ENCODE results near the gene ANKMY2. TPM values are rescaled to one million over a fixed set of nuclear protein-coding genes. Genes with fewer than 3 reads are reported as not detected.
"Not testable (repeated sequence)": the region's sequence is repeated elsewhere in the genome, so short reads cannot be mapped to it uniquely, and the experiment has no call there.

The ANKMY2 gene
- total RNA-seq, 2 experiments from 2014 or later = 9.8 to 10.3 TPM

DNA sequence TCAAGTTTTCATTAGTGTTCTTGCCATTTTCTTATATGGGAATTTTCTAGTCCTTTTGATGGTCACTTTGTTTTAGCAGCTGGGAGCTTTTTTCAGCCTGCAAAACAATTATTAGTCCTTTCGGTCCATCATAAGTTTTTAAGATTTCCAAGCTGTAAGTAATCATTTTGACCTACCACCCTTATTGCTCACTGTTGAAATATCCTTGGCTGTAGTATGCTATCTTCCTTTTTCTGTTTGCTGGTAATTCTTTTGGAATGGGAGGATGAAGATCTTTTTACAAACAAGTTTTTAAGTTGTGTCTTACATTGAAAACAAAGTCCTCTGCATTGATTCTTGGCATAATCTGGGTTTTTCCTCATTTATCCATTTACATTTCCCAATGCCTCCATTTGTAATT, 24.5 kb upstream of the ANKMY2 start:
- no peak overlapping the region for H3K4me3 Mint-ChIP-seq
- H3K27ac Mint-ChIP-seq = no peak overlapping the region
- peaks cover 3% of the 10 kb centered on the region for H3K4me1 Mint-ChIP-seq
- H3K9me3 Mint-ChIP-seq = no peaks in the 10 kb centered on the region
- no peak for DNase-seq
- H3K36me3 Mint-ChIP-seq (ENCODE audit: low read depth) = peaks cover 51% of the 10 kb centered on the region
- CTCF ChIA-PET = no interaction called here
- H3K27me3 Mint-ChIP-seq = no peaks in the 10 kb centered on the region
- POLR2A ChIA-PET = no interaction called here

DNA sequence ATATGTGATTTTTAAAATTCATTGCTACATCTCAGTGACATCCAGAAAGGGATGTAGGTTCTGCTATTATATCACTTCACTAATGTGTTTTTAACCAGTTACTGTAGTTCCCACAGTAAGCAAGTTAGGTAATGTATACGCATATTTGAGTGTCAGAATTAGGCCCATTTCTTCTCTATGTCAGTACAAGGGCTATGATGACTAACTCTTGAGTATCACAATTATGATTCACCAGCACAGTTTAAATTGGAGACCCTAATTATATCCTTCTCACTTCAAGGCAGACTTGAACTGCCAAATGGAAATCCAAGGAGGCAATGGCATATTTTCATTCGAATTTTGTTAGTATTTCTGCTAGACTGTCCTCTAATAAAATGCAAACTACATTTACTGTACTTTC, 24.0 kb upstream of the ANKMY2 start:
- no peak for DNase-seq
- Mint-ChIP-seq H3K36me3 (ENCODE audit: low read depth) (peaks cover 51% of the 10 kb centered on the region), H3K4me1 (peaks cover 3% of the 10 kb centered on the region), H3K9me3 (no peaks in the 10 kb centered on the region), H3K4me3 (no peak overlapping the region), H3K27ac (no peak overlapping the region), H3K27me3 (no peaks in the 10 kb centered on the region)
- POLR2A ChIA-PET = no interaction called here
- CTCF ChIA-PET = no interaction called here

DNA sequence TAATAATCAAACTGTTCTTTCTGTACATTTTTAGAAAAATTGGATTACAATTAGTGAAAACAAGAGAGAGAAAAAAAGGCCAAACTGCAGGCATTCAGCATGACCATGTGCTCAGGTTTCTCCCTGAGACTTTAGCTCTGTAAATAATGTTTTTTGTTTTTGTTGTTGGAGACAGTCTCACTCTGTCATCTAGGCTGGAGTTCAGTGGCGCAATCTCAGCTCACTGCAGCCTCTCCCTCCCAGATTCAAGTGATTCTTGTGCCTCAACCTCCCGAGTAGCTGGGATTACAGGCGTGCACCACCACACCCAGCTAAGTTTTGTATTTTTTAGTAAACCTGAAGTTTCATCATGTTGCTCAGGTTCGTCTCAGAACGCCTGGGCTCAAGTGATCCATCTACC, 23.4 kb upstream of the ANKMY2 start:
- H3K27ac Mint-ChIP-seq = no peak overlapping the region
- no peak overlapping the region for H3K4me3 Mint-ChIP-seq
- peaks cover 3% of the 10 kb centered on the region for H3K4me1 Mint-ChIP-seq
- peaks cover 52% of the 10 kb centered on the region for H3K36me3 Mint-ChIP-seq (ENCODE audit: low read depth)
- CTCF ChIA-PET = no interaction called here
- POLR2A ChIA-PET = no interaction called here
- H3K9me3 Mint-ChIP-seq = peaks cover 1% of the 10 kb centered on the region
- no peak for DNase-seq
- no peaks in the 10 kb centered on the region for H3K27me3 Mint-ChIP-seq

DNA sequence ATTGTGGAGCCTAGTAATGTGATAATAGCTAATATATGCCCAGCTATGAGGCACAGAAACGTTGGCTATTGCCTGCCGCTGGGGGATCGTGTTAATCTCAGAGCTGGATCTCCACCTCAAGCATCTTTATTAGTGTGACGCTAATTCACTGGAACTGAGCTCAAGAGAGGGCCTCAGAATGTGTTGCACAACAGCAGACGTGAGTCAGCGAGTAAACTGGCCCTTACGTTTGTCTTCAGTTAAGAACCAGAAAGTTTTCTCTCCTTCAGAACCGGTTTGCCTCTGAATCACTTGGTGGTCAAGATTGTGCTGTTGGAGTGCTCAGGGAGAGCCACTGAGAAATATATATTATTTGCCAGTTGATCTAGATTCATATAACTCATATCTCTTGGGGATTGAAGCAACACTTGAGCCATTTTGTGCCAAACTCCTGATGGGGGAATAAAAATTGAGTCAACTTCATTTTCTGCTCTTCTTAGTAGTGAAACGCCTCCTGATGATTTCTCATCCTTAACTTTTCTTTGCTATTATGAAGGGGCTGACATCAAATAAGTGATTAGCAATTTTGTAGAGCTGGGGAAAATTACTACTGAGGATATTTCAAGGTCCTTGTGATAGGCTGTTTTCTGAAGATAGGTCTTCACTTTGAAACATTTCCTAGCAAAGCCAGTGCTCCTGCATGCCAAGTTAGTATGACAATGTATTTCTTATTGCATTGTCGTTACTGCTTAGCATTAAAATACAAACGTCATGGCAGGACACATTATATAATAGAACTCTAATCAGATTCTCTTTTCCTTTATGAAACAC, 22.7 kb upstream of the ANKMY2 start:
- Mint-ChIP-seq H3K36me3 (ENCODE audit: low read depth) (peaks cover 52% of the 10 kb centered on the region), H3K27me3 (no peaks in the 10 kb centered on the region), H3K4me1 (peaks cover 3% of the 10 kb centered on the region), H3K4me3 (no peak overlapping the region), H3K9me3 (peaks cover 1% of the 10 kb centered on the region), H3K27ac (no peak overlapping the region)
- DNase-seq = no peak
- CTCF ChIA-PET = interaction anchor here (1.3 kb wide), 1 partner anchor 12 kb away, joined by 3 read pairs; no protein-coding TSS in a partner anchor
- POLR2A ChIA-PET = no interaction called here

DNA sequence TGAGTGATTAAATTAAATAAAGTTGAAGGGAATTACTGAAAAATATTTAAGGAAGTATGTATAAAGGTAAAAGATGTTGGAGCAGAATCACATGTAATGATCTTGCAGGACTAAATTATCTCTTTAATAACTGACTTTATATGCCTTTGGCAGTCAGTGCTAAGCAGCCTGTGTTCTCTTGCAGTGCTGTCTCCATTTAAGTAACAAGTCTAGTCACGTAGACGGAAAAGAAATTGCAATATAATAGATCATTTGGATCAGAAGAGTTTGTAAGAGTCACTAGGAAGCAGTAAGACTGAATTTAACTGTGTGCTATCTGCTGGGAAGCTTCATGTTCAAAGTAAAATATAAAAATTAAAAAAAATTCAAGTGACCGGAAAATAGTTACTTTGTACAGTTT, 21.8 kb upstream of the ANKMY2 start:
- peaks cover 1% of the 10 kb centered on the region for H3K9me3 Mint-ChIP-seq
- ChIA-PET POLR2A (no interaction called here), CTCF (interaction anchor here (0.6 to 1.8 kb wide), 3 partner anchors 9 to 43 kb away, joined by 3 to 4 read pairs (median 3); no protein-coding TSS in a partner anchor)
- H3K27me3 Mint-ChIP-seq = no peaks in the 10 kb centered on the region
- peaks cover 46% of the 10 kb centered on the region for H3K36me3 Mint-ChIP-seq (ENCODE audit: low read depth)
- H3K4me1 Mint-ChIP-seq = peaks cover 3% of the 10 kb centered on the region
- H3K4me3 Mint-ChIP-seq = no peak overlapping the region
- no peak for DNase-seq
- no peak overlapping the region for H3K27ac Mint-ChIP-seq

DNA sequence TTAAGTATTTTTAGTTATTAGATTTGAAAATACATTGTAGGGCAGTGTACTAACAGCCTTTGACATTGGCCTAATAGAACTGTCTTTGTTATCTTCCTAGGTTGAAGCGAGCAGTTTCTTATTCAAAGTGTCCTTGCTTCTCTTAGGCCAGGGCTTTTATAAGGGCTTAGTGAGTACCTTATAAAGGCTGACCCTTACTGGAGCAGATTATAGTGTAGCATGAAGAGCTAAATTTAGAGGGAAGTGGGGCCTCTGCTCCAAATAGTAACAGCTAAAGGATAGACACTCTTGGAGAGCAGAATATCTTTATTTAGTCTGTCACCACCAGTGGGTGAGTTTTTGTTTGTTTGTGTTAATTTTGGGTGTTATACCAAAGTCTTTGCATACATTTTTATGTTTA, 16.4 kb upstream of the ANKMY2 start:
- POLR2A ChIA-PET = no interaction called here
- Mint-ChIP-seq H3K27ac (no peak overlapping the region), H3K36me3 (ENCODE audit: low read depth) (peaks cover 18% of the 10 kb centered on the region), H3K4me3 (no peak overlapping the region), H3K27me3 (no peaks in the 10 kb centered on the region), H3K9me3 (peaks cover 1% of the 10 kb centered on the region), H3K4me1 (peaks cover 15% of the 10 kb centered on the region)
- CTCF ChIA-PET = no interaction called here
- no peak for DNase-seq

DNA sequence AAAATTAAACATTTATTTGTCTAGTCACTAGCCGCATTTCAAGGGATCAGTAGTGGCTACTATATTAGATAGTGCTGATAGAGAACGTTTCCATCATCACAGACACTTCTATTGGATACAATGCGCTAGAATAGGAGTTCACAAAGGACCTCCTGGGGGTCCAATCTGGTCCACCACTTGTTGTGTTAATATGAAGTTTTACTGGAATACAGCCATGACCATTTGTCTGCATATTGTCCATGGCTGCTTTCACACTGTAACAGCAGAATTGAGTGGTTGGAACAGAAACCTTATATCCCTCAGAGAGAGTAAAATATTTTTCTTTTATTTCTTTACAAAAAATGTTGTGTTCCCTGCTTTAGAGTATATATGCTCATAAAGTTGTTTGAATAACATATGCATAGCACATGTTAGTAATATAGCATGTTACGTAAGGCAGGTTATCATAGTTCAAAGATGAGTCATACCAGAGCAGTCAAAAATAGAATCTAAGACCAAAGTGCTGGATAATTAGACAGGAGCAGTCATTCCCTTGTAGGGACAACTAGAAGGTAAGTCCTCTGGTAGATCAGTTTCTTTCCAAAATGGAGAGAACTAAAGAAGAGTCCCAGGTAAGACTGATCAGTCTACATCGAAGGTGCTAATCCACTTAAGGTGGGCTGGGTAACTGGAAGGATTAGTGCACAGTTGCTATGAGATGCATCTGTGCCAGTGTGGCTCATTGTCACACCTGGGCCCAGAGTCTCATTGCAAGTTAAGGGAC, 15.3 kb upstream of the ANKMY2 start:
- Mint-ChIP-seq H3K9me3 (peaks cover 1% of the 10 kb centered on the region), H3K36me3 (ENCODE audit: low read depth) (peaks cover 21% of the 10 kb centered on the region), H3K27ac (no peak overlapping the region), H3K4me3 (no peak overlapping the region), H3K4me1 (peaks cover 17% of the 10 kb centered on the region), H3K27me3 (no peaks in the 10 kb centered on the region)
- DNase-seq = no peak
- ChIA-PET CTCF (interaction anchor here (2.1 kb wide), 1 partner anchor 12 kb away, joined by 4 read pairs; no protein-coding TSS in a partner anchor), POLR2A (no interaction called here)

DNA sequence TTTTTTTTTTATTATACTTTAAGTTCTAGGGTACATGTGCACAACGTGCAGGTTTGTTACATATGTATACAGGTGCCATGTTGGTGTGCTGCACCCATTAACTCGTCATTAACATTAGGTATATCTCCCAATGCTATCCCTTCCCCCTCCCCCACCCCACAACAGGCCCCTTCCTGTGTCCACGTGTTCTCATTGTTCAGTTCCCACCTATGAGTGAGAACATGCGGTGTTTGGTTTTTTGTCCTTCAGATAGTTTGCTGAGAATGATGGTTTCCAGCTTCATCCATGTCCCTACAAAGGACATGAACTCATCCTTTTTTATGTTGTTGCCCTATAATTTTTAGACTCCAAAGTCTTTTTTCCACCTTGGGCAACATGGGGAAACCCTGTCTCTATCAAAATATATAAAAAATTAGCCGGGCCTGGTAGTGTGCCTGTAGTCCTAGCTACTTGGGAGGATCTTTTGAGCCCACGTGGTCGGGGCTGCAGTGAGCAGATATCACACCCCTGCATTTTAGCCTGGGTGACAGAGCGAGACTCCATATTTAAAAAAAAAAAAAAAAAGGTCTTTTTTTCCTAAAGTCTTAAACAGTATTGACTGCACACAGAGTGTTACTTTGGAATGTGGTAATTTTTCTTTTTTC, 14.4 kb upstream of the ANKMY2 start:
- POLR2A ChIA-PET, H3K4me3 Mint-ChIP-seq, H3K27me3 Mint-ChIP-seq, H3K27ac Mint-ChIP-seq, DNase-seq, H3K9me3 Mint-ChIP-seq: not testable (repeated sequence)
- Mint-ChIP-seq H3K4me1 (peaks cover 19% of the 10 kb centered on the region), H3K36me3 (ENCODE audit: low read depth) (peaks cover 16% of the 10 kb centered on the region)
- CTCF ChIA-PET = interaction anchor here (2.1 kb wide), 1 partner anchor 12 kb away, joined by 4 read pairs; no protein-coding TSS in a partner anchor

DNA sequence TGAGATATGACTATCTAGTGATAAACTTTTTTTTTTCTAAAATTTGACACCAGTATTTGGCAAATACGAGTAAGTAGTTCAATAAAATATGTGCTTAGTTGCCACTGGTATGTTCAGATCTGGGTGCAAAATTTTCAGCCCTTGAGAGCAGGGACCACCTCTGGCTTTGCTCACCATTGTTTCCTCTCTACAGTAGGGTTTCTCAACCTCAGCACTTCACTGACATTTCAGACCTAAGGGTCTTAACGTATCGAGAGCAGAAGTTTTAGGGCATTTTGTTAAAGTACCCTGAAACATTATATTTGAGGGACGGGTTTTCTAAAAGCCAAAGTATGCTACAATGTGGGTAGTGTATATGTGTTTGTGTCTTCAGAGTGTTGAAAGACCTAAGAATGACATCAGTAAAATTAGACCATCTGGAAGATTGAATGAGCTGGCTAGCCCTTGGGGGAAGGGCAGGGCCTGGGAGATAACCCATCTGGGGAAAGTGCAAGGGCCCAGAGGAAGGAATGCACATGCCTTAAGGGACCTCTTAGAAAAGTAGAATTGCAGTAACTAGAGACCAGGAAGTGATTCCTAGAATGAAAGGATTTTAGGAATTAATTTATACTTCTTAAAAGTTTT, 12.2 kb upstream of the ANKMY2 start:
- DNase-seq = no peak
- Mint-ChIP-seq H3K27ac (no peak overlapping the region), H3K4me1 (peaks cover 24% of the 10 kb centered on the region), H3K9me3 (no peaks in the 10 kb centered on the region), H3K36me3 (ENCODE audit: low read depth) (peaks cover 18% of the 10 kb centered on the region), H3K4me3 (no peak overlapping the region), H3K27me3 (no peaks in the 10 kb centered on the region)
- POLR2A ChIA-PET = no interaction called here
- CTCF ChIA-PET = interaction anchor here (1.1 to 1.2 kb wide), 2 partner anchors 12 to 33 kb away, joined by 3 read pairs; partner anchors contain the start of gene BZW2

DNA sequence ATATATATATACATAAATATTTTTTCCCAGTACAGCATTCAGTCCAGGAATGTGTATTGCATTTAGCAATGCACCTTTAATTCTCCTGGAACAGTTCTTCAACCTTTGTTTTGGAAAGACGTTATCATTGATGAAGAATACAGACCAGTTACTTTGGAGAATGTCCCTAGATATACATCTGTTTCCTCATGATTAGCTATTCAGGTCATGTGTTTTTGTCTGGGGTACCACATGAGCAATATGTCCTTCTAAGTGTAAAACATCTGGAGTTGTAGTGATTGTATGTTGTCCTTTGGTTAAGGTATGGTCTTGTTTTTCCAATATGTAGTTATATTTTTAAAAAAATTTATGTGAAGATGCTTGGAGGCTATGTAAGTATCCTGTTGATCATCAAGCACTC, 10.6 kb upstream of the ANKMY2 start:
- H3K4me3 Mint-ChIP-seq = no peak overlapping the region
- no peak overlapping the region for H3K27ac Mint-ChIP-seq
- H3K4me1 Mint-ChIP-seq = peaks cover 32% of the 10 kb centered on the region
- no peak for DNase-seq
- peaks cover 20% of the 10 kb centered on the region for H3K36me3 Mint-ChIP-seq (ENCODE audit: low read depth)
- ChIA-PET POLR2A (no interaction called here), CTCF (interaction anchor here (0.7 kb wide), 1 partner anchor 11 kb away, joined by 3 read pairs; no protein-coding TSS in a partner anchor)
- no peaks in the 10 kb centered on the region for H3K27me3 Mint-ChIP-seq
- no peaks in the 10 kb centered on the region for H3K9me3 Mint-ChIP-seq

DNA sequence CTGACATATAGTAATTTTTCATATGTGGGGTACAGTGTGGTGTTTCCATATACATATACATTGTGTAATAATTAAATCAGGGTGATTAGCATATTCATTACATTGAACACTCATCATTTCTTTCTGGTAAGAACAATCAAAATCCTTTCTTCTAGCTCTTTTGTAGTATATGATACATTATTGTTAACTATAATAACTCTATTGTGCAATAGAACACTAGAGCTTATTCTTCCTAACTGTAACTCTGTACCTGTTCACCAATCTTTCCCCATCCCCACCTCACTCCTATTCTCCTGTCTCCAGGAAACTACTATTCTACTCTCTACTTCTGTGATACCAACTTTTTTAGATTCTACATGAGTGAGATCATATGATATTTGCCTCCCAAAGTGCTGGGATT, 9.8 kb upstream of the ANKMY2 start:
- ChIA-PET POLR2A (no interaction called here), CTCF (interaction anchor here (0.6 kb wide), 1 partner anchor 572 kb away, joined by 7 read pairs; no protein-coding TSS in a partner anchor)
- Mint-ChIP-seq H3K27ac (no peak overlapping the region), H3K4me1 (peaks cover 33% of the 10 kb centered on the region), H3K9me3 (no peaks in the 10 kb centered on the region), H3K36me3 (ENCODE audit: low read depth) (peaks cover 18% of the 10 kb centered on the region), H3K4me3 (no peak overlapping the region), H3K27me3 (no peaks in the 10 kb centered on the region)
- no peak for DNase-seq

DNA sequence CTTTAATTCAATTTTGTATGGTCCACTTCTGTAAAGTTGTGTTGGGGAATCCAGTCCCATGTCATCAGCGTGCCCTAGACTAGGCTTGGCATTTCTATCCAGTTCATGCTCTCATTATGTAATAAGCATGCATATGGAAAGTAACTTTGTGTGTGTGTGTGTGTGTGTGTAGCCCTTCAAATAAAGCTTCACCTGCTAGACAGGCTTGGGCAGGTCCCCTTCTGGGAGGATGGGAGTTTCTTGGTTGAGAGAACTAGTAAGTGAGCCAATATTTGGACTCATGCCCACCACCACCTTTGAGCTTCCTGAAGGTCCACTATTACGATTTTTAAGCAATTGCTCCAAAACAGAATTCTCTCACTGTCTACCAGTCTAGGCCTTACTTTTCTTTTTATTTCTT, 7.3 kb upstream of the ANKMY2 start:
- DNase-seq = no peak
- no peaks in the 10 kb centered on the region for H3K9me3 Mint-ChIP-seq
- ChIA-PET CTCF (no interaction called here), POLR2A (no interaction called here)
- H3K36me3 Mint-ChIP-seq (ENCODE audit: low read depth) = peaks cover 29% of the 10 kb centered on the region
- H3K4me1 Mint-ChIP-seq = peaks cover 49% of the 10 kb centered on the region
- no peaks in the 10 kb centered on the region for H3K27me3 Mint-ChIP-seq
- no peak overlapping the region for H3K4me3 Mint-ChIP-seq
- H3K27ac Mint-ChIP-seq = no peak overlapping the region
